Kidney capillary endothelial cell (primary cell): ENCODE measurements around the gene GUCY1B1.
"Not testable (repeated sequence)": the region's sequence is repeated elsewhere in the genome, so short reads cannot be mapped to it uniquely, and the experiment has no call there.

ENCODE experiments used
- DNase-seq: peaks from one replicate; pipeline ENCODE4 v3.0.0-alpha.2; 2018; ENCODE audit warnings: low spot score

Gene GUCY1B1

DNA sequence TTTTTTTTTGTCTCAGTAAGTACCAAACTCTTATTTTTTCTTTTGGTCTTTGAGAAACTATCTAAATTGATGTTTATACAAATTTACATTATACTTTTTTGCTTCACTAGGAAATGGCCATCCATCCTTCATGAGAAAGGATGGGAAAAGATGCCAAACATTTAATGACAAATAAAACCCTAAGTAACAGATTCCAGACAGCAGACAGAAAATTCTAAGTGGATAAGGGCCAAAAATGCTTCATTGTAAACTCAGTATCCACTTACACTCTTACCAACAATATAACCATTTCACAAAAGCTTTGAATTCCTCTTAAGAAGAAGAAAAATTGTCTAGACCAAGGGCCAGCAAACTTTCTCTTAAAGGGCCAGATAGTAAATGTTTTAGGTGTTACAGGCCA is 3.5 kb downstream of the GUCY1B1 start:
- DNase-seq = no peak

DNA sequence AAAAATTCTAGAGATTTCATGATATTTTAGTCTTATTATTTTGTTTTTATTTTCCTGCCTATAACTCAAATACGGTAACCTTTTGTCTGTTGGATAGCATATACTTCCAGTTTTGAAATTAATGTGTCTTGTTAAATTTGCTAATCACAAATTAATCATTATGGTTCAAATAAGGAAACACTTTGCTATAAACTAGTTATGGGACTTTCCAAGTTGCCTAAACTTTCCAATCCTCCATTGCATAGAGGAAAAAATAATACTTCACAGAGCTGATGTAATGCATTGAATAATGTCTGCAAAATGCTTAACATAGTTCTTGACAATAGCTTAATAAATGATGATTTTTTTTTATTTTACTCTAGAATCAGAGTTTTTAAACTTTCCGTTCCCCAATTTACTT is 4.7 kb downstream of the GUCY1B1 start:
- DNase-seq = no peak

DNA sequence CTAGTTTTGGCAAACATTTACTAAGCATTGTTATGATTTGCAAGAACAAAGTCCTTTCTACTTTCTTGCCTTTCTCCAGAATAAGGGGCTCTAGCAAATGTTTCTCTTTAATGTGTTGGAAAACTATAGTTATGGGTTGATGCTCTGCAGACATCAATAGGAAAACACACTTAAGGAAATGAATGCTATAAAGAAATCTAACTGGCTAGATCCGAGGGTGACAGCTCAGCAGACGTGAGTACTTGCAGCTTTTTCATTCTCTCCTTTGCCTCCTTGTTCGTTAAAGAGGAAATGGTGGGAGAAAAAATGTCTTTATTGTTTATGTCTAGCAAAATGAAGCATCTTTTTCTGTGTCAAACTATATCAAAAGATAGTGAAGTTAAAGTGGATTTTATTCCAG is 6.3 kb downstream of the GUCY1B1 start:
- DNase-seq = no peak

DNA sequence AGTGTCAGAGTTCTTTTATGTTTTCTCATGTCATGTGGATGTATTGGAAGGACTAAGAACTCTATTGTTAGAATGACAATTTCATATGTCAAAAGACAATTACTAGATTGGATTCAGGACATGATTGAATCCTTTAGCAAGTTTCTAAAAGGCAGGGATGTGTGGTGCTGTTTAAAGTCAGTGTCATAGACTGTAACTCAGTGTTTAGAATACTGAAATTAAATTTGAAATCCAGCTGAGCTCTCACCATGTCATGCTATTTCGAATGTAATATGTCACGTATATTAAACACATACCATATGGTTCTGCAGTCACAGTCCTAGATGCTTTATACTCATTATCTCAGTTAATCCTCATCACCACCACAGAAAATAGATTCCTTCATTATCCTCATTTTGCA is 7.8 kb downstream of the GUCY1B1 start:
- DNase-seq = no peak

DNA sequence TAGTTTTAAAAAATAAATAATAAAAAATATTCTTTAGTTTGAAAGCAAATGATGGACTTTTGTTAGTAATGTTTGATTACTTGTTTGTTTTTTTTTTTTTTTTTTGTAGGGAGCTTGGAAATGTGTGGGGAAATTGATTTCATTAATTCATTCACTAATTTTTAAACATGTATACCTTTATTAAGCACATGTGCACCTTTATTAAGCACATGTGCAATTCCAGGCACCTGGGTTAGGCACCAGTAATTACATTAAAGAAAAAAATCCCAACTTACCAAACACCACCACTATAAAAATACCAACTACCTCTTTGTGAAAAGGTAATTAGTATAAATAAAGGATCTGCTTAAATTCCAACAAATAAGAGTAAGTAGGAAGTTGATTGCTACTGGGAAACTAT is 9.5 kb downstream of the GUCY1B1 start:
- no peak for DNase-seq

DNA sequence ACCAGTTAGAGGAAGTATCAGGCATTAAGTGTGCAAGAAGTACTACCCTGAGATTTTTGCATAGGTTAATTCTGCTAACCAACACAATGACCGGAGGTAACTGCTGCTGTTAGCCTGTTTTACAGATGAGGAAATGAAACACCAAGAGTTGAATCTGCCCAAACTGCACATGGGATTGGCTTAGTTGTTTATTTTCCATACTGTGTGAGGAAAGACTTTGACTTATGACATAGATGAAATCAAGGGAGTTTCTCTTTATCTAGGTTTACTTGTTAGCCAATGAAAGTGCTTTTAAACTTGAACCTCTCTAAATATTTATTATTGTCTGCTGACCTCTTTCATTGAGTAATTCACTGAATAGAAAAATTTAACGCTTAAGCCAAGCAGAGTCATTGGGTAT is 10.3 kb downstream of the GUCY1B1 start:
- DNase-seq = no peak

DNA sequence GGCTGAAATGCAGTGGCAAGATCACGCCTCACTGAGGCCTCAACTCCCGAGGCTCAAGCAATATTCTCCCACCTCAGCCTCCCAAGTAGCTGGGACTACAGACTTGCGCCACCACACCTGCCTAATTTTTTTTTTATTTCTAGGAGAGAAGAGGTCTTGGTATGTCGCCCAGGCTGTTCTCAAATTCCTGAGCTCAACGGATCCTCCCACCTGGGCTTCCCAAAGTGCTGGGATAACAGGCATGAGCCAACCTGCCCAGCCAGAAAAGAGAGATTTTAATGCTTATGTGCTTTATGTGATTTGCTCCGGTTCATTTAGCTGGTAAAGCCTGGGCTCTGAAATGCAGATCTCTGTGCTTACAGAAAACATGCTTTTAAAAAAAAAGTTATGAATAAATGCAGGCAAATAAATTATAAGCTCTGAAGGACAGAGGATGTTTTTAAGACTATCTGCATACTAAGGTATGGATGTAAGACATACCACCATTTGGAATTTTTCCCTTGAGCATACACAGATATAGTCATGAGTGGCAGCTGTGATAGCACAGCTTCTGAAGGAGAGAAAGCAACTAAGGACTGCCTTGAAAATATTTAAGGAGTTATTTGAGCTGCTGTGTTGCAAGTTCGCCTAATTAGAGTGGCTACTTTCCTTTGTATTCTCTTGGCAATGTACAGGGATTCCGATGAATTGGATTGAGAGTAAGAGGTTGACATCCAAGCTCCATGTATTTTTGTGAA is 13.8 kb downstream of the GUCY1B1 start:
- no peak for DNase-seq

DNA sequence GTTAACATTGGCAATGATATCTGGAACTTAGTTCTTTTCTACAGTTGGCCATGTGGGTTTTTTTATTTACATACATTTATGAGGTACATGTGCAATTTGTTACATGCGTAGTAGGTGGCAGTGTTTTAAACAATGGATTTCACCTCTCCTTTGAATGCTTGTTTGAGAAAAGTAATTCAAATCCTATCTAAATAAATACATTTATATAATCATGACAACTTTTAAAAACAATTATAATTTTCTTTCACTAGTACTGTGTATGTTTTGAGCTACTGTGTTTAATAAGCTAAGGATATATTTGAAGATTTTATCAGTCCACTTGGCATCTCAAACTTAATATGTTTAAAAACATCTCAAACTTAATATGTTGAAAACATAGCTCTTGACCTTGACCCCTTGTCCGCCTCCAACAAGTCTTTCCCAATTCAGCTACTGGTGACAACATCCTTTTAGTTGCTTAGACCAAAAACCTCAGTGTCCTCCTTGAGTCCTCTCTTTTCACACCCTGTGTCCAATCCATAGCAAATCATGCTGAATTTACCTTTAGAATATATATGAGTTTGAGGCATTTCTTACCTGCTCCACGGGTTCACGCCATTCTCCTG is 14.5 kb downstream of the GUCY1B1 start:
- no peak for DNase-seq

DNA sequence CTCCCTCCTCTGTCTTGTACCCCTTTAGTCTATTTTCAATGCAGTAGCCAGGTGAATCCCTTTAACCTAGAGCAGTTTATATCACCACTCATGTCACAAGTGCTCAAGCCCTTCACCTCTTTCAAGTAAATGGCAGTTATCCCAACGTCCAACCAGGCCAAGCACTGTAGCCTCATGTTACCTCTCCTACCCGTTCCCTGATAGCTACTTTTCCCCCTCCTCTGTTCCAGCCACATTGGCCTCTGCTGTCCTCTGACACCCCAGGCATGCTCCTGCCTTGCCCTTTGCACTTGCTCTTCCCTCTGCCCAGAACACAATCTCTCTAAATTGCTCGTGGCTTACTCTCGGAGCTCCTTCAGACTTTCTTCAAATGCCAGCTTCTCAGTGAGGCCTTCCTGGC is 15.2 kb downstream of the GUCY1B1 start:
- no peak for DNase-seq

DNA sequence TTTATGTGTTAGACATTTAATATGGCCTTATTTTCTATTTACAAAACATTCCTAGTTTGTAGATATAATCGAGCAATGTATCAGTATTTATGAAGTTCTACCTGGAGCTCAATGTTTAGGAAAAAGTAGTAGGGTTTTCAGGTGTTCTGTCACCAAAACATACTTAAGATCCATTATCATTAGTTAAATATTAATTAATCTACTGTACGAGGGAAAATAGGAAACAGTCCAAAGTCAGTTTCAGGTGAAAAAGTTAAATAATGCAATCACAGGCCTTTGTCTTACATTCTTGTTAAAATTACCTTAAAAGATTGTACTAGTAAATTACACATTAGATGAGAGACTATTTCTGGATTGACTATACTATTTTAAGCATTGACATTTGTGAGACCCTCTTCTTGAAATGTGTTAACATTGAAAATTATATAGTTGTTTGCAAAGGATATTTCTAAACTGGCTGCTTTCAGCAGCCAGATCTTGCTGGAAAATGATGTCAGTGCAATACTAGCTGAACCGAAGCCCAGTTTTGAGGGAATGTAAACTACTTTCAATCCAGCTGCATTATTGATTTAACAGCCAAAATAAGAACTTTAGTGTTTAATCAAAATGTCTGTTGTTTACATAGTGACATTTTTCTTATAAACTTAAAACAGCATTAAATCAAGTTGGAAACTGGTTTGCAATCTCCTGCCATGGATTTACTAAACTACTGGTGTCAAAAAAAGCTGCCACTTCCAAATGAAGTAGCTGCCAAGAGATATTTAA is 19.3 kb downstream of the GUCY1B1 start:
- no peak for DNase-seq

DNA sequence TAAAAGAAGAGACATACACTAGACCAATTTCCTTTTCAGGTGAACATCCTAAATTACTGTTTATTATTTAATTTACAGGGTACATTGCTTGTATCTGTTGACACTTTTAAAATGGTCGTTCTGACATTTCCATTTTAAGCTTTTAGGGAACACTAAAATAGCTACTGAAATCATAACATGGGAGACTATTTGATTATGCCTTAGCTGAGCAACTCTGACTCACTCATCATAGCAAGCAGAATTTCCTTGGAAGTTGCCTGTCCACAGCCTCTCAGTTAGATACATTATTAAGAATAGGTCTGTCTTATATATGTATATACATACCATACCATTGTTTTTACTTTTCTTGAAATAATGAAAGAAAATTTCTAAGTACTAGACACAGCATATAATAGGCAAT is 22.0 kb downstream of the GUCY1B1 start:
- no peak for DNase-seq

DNA sequence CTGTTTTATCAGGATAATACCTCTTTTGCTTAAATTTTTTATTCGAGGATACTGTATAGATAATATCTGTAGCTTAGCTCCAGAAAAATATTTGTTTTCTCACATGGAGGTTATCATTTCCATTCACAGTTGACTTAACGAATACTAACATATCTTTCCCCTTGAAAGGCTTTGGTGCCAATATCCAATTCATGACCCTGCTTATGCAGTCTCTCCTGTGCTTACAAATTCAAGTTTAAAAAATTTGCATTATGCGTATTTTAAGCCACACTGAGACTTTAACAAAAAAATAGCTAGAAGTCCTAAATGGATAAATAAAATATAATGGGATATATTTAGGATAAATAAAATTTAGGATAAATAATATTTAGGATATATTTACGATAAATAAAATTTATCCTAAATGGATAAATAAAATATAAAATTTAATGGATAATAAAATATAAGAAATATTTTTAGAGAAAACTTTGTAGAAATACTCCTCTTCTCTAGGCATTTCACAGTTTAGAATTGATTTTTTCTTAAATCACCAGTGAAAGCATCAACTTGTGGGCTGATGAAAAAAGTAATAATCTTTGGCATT is 22.5 kb downstream of the GUCY1B1 start:
- no peak for DNase-seq

DNA sequence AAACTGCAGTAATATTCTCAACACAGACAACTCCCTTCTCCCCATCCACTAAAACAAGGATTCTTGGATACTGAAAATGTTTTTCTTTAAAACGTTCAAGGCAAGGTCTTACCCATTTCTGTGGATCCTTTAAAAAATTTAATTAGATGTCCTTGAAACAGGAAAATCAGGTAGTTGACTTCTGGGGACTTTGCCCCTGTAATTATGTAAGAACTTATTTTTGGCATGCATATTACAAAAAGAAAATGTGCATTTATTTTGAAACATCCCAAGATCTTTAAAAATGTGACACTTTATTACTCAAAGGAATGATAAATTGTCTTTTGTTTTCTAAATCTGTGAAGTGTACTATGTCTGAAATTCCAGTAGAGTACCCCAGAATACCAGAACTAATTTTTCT is 25.8 kb downstream of the GUCY1B1 start:
- no peak for DNase-seq

DNA sequence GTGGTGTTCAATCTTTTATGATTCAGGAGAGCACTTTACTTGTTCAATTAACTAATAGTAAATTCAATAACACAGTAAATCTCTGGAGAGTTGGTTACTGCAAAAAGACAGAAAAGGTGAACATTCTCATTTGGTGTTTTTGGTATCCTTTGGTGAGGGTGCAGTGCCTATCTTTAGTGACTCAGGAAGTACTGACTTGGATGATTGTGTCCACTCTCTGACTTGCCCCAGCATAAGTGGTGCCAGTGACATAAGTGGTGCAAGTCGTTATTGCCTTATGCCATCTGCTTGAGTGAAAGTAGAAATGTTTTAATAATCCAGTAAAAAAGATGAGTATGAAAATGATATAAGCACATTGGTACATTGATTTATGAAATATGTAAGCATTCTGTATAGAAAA is 27.0 kb downstream of the GUCY1B1 start:
- DNase-seq = no peak

DNA sequence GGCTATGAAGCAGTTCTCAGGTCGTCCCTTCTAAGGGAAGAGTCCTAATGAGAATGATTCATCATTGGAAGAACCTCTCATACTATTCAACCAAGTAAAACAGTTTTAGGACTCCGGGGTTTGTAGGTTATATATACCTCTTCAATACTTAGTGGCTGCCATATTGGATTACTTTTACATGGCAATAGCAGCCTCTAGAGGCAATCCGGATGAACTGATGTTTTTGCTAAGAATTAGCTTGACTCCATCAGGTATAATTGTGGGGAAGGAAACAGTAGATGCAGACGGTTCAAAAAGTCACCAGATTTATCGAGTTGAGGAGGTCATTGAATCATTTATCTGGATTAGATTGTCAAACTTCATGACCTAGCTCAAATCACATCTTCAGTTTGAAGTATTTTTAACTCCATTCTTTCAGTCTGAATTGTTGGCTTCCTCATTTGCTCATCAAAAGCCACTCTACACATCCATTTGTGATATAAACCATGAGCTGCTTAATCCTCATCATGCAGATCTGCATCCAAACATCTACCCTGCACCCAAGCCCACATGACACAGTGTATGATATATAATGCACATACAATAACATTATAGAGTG is 28.4 kb downstream of the GUCY1B1 start:
- DNase-seq = peak; percentile 36

DNA sequence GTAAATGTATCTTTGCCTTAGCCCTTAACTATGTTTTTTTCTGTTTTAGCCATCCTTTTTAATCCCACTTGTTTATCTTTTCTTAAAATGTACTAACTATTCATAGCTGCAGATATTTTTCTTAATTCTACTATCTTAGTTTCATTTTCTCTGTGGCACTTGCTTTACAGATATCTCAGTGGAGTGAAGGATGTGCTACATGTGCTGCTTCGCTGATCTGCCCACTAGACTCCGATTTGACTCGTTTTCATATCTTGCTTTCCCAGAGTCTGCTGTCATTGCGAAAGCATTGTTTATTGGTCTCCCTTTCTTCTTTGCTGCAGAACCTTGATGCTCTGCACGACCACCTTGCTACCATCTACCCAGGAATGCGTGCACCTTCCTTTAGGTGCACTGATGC is 30.6 kb downstream of the GUCY1B1 start:
- DNase-seq = no peak

DNA sequence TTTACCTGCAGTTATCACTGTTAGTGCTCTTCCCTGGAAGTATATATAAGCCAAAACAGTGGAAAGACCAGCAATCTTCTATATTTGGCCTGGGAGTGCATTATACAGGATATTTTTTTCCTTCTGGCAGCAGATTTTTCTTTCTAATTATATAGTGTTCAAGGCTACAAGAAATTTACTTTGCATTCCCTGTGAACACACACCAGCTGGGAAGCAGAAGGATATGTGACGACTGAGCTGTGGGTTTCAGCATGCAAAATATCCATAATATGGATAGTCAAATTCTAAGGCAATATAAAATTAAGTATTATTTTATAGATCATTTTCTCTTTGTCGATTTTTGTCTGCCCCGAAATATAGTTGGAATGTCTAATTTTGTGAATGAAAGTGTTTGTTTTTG is 31.2 kb downstream of the GUCY1B1 start:
- no peak for DNase-seq

DNA sequence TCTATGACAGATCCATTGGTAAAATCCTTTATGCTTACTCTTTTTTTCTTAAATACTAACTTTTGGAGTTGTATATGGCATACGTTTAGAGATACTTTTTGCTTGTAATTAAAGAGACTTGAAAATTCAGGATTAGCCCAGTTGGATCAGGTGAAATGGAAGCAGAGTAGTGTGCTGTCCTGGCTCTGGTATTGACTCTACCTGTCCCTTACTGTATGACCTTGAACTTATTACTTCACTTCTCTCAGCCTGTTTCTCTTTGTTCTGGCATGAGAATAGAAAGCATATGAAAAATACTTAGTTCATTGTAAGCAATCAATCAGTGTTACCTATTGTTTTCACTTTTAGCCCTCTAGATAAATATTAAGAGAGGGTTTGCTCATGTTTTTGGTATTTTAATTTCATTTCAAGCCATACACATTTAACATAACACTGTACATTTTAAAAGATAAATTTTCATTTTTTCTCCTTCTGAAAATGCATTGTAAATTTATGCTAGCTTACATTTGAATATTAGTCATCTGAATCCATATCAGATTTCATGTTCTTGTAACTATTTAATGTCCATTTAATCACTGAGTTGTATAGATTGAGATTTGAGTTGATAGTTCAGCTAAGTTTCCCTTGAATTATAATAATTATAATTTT is 35.9 kb downstream of the GUCY1B1 start:
- no peak for DNase-seq

DNA sequence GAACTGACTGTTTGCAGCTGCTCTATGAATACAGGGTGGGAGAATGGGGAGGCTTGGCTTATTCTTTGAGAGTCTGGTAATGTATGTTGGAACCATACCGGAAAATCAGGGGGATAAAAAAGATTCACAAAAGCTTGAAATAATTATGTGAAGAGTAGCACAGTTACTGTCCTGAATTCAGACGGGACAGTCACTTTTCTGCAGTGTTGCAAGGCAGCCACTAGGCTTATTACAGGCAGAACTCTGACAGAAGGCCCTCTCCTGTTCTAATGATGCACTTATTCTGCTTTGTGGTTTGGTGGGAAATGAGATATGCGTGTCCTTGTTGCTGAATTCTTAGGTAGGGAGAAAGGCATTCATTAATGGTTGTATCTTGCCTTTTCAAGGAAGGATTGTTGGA is 37.2 kb downstream of the GUCY1B1 start:
- no peak for DNase-seq

DNA sequence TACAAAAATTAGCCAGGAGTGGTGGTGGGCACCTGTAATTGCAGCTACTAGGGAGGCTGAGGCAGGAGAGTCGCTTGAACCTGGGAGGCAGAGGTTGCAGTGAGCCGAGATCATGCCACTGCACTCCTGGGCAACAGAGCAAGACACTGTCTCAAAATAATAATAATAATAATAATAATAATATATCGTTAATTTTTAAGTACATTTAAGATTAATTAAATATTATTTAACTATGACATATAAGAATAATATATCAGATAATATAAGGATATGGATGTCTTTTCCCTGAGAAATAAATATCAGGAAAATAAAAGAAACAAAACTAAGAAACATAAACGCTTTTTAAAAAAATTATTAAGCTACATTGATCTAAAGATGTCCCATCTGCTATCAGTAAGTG is 38.8 kb downstream of the GUCY1B1 start:
- not testable (repeated sequence) for DNase-seq

DNA sequence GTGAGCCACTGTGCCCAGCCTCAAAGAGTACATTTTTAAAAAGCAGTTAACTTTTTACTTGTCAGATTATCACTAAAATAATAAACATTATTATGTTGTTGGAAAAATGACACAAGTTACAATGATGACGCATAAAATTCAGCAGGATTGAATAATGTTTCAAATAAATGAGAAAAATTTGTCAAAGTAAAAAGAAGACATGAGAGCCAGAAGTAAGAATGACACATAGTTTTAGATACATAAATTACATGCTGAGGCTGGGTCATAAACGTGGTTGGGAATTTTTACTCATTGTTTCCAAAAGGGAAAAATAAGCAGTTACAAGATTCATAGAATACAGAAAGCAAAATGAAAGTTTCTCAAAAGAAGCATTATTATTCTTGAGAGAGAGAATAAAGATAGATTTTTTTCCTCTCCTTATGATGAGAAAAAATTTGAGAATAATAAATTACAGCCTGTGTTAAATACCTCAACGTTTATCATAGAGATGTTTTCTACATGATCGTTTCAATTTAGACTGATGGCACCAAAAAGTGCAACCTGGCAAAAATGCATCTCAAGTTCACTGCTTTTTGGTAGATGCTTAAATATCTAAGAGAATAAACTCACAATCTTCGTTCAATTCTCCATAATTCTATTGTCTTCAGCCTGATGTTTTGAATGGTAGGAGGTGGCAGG is 40.4 kb downstream of the GUCY1B1 start:
- no peak for DNase-seq

DNA sequence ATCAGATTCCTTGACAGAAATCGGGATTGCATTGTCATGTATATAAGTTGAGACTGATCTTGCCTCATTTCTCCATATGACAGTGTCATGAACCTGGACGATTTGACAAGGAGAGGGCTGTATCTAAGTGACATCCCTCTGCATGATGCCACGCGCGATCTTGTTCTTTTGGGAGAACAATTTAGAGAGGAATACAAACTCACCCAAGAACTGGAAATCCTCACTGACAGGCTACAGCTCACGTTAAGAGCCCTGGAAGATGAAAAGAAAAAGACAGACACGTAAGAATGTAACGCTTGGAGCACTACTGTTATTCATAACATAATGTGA is 40.9 kb downstream of the GUCY1B1 start:
- no peak for DNase-seq
